Fibroblast of the conjunctiva (primary cell): ENCODE data around the gene BTBD18.

Source experiments
- DNase-seq: peaks from one replicate; pipeline ENCODE4 v3.0.0-alpha.2; 2010; ENCODE audit warnings: low read depth

BTBD18 gene, protein sequence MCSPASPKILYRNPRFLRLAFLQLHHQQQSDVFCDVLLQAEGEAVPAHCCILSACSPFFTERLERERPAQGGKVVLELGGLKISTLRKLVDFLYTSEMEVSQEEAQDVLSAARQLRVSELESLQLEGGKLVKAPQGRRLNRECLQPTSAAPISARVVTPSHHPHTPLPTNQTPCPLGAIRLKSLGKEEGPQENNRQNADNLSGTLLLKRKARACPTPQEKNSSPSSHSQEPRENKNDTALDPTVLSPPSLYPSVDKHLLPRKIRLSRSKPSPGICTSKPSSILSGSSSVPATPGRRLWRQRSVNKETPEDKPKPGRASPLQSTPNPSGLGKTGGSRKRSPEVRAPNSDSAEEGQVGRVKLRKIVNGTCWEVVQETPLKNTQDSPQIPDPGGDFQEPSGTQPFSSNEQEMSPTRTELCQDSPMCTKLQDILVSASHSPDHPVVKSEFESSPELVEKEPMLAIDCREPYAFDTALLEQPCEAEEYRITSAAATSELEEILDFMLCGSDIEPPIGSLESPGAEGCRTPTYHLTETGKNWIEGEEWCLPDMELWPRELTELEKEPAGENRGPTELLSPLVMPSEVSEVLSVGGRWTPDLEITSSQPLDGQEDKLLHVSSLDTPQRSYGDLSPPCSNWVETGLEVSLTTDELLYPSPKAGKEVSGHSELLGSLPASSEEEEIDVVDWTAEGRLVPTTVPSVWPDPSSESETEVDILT

GRCh38 chr11:57751676-57752253 lies at the start of gene BTBD18:
BTBD18 (minus strand) TSS chr11:57751819; CDS start chr11:57751188, 631 bp downstream.
- DNase-seq, result peak; percentile 42

DNA sequence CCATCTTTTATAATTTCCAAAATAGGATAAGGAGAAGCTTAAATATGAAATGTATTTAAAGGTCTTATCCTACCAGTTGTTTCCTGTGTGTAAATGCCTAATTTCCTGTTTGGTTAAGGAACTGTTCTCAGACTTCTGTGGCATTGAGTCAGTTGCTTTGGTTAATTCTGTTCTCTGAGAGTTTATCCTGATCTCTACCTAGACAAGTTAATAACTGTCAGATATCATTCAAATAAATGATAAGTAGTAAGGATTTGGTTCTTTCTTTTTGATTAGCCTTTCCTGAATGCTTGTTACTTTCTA lies 49.5 kb upstream of the BTBD18 start:
- DNase-seq, result no peak

DNA sequence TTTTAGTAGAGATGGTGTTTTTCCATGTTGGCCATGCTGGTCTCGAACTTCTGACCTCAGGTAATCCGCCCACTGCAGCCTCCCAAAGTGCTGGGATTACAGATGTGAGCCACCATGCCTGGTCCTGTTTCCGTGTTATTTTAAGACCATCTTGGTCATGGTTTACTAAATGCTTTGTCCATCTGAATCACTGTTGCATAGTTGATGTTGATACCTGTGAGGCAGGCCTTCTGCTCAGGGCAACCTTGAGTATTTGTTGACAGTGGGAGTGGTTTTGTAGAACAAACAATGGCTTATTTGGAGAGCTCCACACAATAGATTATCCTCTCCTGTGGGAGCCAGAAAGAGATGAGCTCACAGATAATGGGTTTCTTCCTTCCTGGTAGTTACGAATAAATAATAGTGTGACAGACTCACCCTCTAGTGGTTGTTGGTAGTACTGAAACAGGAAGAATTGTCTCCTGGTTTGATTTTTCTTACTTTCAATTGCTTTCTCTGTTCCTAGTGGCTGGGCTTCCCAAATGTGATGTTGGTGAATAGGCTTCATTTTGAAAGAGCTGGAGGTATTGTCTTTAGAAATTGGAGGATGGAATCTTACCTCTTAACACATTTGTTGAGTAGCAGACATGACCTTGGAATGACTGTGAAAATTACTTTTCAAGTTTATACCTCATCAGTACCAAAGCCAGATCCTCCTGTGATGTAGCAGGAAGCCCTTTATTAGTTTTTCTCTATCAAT lies 49.0 kb upstream of the BTBD18 start:
- DNase-seq, result peak; percentile 56

DNA sequence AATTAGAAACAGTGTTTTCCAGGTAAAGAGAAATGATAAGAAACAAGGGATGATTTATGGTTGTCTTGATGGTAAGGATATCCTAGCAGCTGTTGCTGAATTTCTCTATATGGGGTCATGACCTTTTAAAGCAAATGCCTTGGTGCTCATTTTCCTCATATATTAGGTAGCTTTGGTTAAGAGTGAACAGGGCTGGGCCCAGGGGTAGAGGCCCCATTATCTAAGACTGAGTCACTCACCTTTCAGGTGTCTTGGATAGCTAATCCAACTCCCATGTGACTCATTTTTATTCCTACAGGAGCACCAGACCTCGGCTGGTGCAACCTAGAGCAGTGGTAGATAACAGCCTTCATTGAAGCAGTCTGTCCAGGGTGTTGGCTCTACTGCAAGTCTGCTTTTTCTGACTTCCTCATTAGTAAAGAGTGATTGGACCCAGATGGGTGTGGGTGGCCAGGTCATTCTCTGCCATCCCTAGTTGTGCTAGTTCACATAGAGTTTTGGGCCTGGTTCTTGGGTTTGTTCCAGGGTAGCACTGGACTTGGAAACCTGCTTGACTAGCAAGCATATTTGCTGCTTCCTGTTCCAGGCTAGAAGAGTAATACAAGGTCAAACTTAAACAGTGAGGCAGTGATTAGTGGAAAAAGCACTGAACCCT lies 47.4 kb upstream of the BTBD18 start:
- peak; percentile 52 for DNase-seq

GRCh38 chr11:57793351-57794115 lies 41.9 kb upstream of the BTBD18 start:
- DNase-seq, result no peak

DNA sequence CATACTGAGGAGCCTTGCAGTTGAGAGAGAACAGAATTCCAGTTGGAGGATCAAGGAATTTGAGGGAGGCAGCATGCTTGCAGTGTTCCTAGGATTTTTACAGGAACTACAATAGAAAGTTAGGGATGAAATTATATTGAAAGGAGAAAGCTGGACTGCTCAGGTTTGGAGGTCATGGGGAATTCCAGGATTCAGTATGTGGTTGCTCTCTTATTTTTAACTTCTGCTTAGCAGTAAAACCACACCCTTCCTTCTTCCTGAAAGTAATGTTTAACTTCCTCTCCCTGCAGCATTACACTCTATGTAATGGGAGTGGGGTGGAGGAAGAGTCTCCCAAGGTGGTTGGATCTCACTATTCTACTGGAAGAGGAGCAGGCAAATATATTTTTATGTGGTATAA lies 41.3 kb upstream of the BTBD18 start:
- no peak for DNase-seq

GRCh38 chr11:57792060-57792541 lies 40.5 kb upstream of the BTBD18 start:
- DNase-seq, result no peak

- no peak for DNase-seq
These were observed 39.9 kb upstream of the BTBD18 start for GRCh38 chr11:57791321-57792059.

GRCh38 chr11:57788703-57789088 lies 37.1 kb upstream of the BTBD18 start:
- DNase-seq, result no peak

- no peak for DNase-seq
These were observed 36.5 kb upstream of the BTBD18 start for GRCh38 chr11:57787920-57788702.

- DNase-seq, result no peak
These were observed 35.5 kb upstream of the BTBD18 start for GRCh38 chr11:57787006-57787604.

DNA sequence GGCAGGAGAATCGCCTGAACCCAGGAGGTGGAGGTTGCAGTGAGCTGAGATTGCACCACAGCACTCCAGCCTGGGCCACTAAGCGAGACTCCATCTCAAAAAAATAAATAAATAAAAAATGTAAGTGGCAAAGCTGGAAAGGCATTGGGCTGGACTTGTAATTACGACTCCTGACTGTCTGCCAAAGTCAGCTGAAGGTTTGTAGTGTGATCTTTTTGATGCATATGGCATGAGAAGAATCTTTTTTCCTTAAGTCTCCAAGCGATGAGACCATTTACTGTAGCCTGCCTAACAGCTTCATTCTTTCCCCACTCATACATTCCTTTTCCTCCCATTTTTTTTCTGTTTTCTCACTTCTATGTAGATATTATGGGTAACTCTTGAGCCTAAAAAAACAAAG lies 34.8 kb upstream of the BTBD18 start:
- DNase-seq, result no peak

DNA sequence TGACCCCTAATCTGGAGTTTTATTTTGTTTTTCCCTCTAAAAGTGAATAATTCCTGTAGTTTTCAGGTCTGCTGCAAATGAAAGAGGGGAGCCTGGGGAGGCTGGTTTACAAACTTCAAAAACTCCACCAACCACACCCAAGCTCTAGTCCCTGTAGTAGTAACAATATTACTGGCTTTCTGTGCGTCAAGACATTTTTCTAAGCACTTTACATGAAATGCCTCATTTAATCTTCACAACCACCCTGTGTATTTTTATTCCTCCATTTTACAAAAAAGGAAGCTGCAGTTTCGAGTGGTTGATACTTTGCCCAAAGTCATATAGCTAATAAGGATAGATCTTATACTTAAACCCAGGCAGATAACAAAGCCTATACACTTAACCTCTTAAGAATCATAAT lies 33.5 kb upstream of the BTBD18 start:
- DNase-seq, result no peak

- no peak for DNase-seq
These were observed 29.9 kb upstream of the BTBD18 start for GRCh38 chr11:57781529-57781943.

GRCh38 chr11:57779276-57779675 lies 27.7 kb upstream of the BTBD18 start:
- DNase-seq, result no peak

GRCh38 chr11:57778318-57779037 lies 26.9 kb upstream of the BTBD18 start:
- peak; percentile 91 for DNase-seq

DNA sequence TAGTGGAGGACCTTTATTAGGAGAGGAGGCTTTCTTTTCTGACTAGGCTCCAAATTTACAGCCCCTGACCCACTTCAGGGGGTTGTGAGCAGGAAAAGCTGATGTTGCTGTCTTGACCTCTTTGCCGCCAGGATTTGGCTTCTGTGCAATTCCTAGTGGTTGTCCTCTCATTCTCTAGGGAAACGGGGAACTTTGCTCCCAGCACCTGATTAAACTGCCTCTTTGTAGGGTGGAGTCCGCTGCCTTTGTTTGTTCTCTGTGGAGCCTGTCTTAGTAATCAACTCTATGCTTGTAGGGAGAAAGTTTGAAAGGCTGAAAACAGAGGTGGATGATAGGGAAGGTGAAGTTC lies 26.3 kb upstream of the BTBD18 start:
- DNase-seq, result no peak

DNA sequence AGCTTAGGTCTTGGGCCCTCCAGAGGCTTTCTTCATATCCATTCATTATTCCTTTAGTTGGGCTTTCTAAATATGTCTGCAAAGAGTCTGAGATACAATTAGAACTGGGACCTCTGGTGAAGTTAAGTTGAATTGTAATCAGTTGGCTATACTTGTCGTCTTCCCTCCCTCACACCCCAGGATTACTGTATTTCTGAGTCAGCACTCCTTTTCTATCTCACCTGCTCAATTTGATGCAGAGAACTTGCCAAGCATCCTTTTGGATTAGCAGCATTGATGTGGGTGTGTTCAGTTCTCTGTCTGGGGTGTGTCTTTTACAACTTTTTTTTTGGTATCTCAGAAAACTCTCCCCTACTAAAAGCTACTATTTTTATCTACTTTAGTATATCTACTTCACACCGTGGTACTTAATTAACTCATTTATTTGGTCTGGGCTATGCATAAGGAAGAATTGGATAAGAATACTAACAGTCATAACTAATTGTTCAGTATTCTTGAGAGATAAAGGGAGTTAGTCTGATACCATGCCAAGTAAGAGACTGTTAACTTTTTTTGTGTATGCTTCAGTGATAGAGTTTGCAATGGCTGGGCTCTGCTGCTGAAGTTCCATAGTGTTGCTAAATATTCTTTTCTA lies 25.1 kb upstream of the BTBD18 start:
- no peak for DNase-seq
